ENCODE results near the gene ARMC12. TPM values are rescaled to one million over a fixed set of nuclear protein-coding genes. Genes with fewer than 3 reads are reported as not detected.

The ARMC12 gene
- total and polyA plus RNA-seq, 12 donors, result 0.29 to 44.7 (median 1.2) TPM; not detected in 1

DNA sequence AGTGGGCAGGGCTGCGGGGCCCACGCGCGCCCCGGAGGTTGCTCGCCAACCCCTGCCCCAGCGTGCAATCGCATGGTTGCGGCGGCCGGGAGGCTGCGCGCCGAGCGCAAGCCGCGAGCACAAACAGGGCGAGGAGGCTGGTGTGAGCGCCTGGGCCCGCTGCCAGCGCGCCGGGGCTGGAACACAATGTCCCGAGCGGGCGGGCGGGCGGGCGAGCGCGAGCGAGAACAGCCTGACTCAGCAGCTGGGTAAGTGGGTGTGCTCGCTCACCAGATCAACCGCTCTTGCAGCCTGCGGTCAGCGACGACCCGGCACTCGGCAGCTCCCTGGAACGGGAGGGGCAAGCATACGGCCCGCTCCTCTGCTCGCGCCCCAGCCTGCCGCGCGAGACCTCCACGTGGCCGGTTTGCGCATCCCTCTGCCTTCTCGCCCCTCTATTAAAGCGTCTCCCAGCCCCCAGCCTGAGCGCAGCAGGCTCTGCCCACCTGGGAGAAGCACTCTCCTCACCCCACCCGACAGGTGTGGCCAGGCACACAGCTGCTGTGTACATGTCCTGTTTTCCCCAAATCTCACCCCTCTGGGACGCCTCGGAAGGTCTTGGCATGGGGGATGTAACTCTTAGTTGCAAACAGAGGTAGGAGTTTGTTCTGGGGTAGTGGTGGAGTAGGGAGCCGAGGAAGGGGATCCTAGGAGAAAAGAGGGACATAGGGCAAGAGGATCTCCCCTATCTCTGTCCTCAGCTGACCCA is 8.7 kb upstream of the ARMC12 start:
- H3K36me3 ChIP-seq (replicated peaks in 1 of 2), result no peaks in the 10 kb centered on the region
- peak overlapping the region; percentile 93 to 100 (median 98) for H3K27ac ChIP-seq
- TF ChIP-seq POLR2A (IDR thresholded peaks at IDR 0.05), result peak; percentile 61 to 83
- TF ChIP-seq, protein P1, sequence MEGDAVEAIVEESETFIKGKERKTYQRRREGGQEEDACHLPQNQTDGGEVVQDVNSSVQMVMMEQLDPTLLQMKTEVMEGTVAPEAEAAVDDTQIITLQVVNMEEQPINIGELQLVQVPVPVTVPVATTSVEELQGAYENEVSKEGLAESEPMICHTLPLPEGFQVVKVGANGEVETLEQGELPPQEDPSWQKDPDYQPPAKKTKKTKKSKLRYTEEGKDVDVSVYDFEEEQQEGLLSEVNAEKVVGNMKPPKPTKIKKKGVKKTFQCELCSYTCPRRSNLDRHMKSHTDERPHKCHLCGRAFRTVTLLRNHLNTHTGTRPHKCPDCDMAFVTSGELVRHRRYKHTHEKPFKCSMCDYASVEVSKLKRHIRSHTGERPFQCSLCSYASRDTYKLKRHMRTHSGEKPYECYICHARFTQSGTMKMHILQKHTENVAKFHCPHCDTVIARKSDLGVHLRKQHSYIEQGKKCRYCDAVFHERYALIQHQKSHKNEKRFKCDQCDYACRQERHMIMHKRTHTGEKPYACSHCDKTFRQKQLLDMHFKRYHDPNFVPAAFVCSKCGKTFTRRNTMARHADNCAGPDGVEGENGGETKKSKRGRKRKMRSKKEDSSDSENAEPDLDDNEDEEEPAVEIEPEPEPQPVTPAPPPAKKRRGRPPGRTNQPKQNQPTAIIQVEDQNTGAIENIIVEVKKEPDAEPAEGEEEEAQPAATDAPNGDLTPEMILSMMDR (IDR thresholded peaks at IDR 0.05), result peak in 3 of 6 experiments; percentile 9 to 21 (median 21)
- H3K27me3 ChIP-seq, result no peaks in the 10 kb centered on the region
- WGBS, 4 donors, result 1 to 23% (median 3%) methylated on average over 3 to 57 of the region's 57 CpGs
- H3K4me3 ChIP-seq, result peak overlapping the region in 2 of 4 donors; percentile 23 to 51
- peaks cover 67 to 90% of the 10 kb centered on the region in 2 donors for H3K4me1 ChIP-seq (replicated peaks in 1 of 2)
- intact Hi-C loops (cut with DNase I), result loop anchor here in 1 of 2 donors (5.0 kb wide), 1 partner anchor 41 kb away; the partner anchor contains the start of gene FKBP5
- DNase-seq, result peak; percentile 94 to 98 (median 96)
- H3K9me3 ChIP-seq (replicated peaks in 1 of 3), result no peaks in the 10 kb centered on the region

DNA sequence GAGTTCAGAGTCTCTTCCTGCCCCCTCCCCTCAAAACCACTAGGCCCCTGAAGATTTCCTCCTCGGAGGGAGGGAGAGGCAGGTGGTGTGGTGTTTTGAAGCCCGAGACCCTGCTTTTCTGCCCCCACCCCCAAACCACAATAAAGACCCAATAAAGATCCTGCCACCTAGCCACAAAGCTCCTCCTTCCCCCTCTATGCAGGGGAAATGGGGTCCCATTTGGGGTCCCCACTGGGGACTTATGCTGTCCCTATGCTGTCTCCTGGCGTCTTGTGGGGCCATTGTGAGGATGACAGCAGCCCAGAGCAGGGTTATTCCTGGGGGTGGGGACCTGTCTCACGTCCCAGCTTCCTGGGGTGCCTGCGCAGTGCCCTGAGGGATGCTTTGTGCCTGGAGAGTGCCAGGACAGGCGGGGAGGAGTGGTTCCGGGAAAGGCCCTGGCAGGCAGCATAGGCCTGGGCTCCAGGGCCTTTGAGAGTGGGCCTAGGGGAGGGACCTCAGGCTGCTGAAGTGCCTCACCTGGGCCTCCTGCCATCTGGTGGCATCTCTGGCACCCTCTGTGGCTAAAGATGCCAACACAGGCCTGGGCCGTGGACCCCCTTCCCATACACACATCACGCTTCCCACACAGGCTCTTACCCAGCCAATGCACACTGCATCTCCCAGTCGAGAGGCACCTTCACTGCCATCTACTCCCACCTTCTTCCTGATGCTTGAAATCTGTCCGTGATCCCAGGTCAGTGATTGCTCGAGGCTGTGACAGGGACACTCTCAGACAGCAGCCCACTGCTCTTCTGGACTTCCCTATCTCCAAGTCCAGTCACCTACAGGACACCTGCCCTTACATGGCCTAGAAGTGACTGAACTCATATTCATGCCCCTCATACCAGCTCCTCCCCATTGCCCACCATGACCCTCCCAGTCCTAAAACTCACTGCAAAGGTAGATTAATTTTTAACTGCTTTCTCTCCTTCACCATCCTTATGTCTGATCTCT is 7.9 kb upstream of the ARMC12 start:
- peak overlapping the region; percentile 93 to 100 (median 98) for H3K27ac ChIP-seq
- intact Hi-C loops (cut with DNase I), result loop anchor here in 1 of 2 donors (5.0 kb wide), 1 partner anchor 42 kb away; the partner anchor contains the start of gene FKBP5
- H3K36me3 ChIP-seq (replicated peaks in 1 of 2), result no peaks in the 10 kb centered on the region
- peaks cover 67 to 90% of the 10 kb centered on the region in 2 donors for H3K4me1 ChIP-seq (replicated peaks in 1 of 2)
- peak in 1 of 2 donors; percentile 9 for TF ChIP-seq POLR2A (IDR thresholded peaks at IDR 0.05)
- TF ChIP-seq, protein P1 (IDR thresholded peaks at IDR 0.05), result peak in 1 of 6 experiments; percentile 7
- 53 to 66% (median 63%) methylated on average over 7 to 12 of the region's 12 CpGs for WGBS, 4 donors
- no peaks in the 10 kb centered on the region for H3K9me3 ChIP-seq (replicated peaks in 1 of 3)
- H3K27me3 ChIP-seq, result no peaks in the 10 kb centered on the region
- DNase-seq, result peak in 4 of 7 donors; percentile 27 to 85 (median 34)
- peak overlapping the region in 1 of 4 donors; percentile 51 for H3K4me3 ChIP-seq

DNA sequence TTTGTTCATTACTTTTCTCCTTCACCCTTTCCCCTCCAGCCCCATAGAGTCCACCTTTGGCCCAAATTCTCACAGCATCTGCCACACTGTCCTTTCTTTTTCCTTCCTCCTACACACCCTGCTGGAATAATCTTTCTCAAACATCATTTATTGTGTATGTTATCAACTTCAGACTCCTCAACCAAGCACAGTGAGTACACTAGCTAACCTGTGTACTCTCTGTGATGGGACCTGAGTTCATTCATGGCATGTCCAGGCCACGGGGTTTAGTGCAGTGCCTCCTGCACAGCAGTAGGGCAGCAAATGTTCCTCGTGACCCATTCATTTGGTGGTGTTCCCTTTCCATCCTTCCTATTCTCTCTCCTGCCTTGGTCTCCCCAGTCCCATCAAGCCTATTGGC is 7.1 kb upstream of the ARMC12 start:
- H3K4me3 ChIP-seq, result no peak overlapping the region
- DNase-seq, result no peak
- peaks cover 67 to 86% of the 10 kb centered on the region in 2 donors for H3K4me1 ChIP-seq (replicated peaks in 1 of 2)
- H3K36me3 ChIP-seq (replicated peaks in 1 of 2), result no peaks in the 10 kb centered on the region
- intact Hi-C loops (cut with DNase I), result loop anchor here (5.0 to 10.0 kb wide), 3 partner anchors 42 to 132 kb away; partner anchors contain the start of gene FKBP5 (in 1 of the 2)
- TF ChIP-seq POLR2A (IDR thresholded peaks at IDR 0.05), result no peak
- TF ChIP-seq, protein P1 (IDR thresholded peaks at IDR 0.05), result no peak
- H3K27ac ChIP-seq, result peak overlapping the region in 4 of 5 donors; percentile 98 to 100 (median 98)
- WGBS, 4 donors, result 41 to 70% (median 54%) methylated on average over 2 of the region's 2 CpGs
- H3K27me3 ChIP-seq, result no peaks in the 10 kb centered on the region
- H3K9me3 ChIP-seq (replicated peaks in 1 of 3), result no peaks in the 10 kb centered on the region
